ENCODE data around the gene SMDT1.

Gene SMDT1

GRCh38 chr22:42064629-42065028 lies 14.9 kb upstream of the SMDT1 start:
- TF ChIP-seq, protein P1, sequence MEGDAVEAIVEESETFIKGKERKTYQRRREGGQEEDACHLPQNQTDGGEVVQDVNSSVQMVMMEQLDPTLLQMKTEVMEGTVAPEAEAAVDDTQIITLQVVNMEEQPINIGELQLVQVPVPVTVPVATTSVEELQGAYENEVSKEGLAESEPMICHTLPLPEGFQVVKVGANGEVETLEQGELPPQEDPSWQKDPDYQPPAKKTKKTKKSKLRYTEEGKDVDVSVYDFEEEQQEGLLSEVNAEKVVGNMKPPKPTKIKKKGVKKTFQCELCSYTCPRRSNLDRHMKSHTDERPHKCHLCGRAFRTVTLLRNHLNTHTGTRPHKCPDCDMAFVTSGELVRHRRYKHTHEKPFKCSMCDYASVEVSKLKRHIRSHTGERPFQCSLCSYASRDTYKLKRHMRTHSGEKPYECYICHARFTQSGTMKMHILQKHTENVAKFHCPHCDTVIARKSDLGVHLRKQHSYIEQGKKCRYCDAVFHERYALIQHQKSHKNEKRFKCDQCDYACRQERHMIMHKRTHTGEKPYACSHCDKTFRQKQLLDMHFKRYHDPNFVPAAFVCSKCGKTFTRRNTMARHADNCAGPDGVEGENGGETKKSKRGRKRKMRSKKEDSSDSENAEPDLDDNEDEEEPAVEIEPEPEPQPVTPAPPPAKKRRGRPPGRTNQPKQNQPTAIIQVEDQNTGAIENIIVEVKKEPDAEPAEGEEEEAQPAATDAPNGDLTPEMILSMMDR (IDR thresholded peaks at IDR 0.05; ENCODE audit: control extremely low read depth, extremely low read depth, low read depth, missing control alignments), result no peak
- ChIA-PET POLR2A (no interaction called here), CTCF (interaction anchor here (1.2 kb wide), 1 partner anchor 10 kb away, joined by 3 read pairs; no protein-coding TSS in a partner anchor)
- no peak for DNase-seq (ENCODE audit: extremely low spot score)

GRCh38 chr22:42065438-42066125 lies 13.9 kb upstream of the SMDT1 start:
- no peak for DNase-seq (ENCODE audit: extremely low spot score)
- ChIA-PET POLR2A (no interaction called here), CTCF (interaction anchor here (1.2 kb wide), 1 partner anchor 11 kb away, joined by 3 read pairs; no protein-coding TSS in a partner anchor)
- TF ChIP-seq, protein P1 (IDR thresholded peaks at IDR 0.05; ENCODE audit: control extremely low read depth, extremely low read depth, low read depth, missing control alignments), result no peak

DNA sequence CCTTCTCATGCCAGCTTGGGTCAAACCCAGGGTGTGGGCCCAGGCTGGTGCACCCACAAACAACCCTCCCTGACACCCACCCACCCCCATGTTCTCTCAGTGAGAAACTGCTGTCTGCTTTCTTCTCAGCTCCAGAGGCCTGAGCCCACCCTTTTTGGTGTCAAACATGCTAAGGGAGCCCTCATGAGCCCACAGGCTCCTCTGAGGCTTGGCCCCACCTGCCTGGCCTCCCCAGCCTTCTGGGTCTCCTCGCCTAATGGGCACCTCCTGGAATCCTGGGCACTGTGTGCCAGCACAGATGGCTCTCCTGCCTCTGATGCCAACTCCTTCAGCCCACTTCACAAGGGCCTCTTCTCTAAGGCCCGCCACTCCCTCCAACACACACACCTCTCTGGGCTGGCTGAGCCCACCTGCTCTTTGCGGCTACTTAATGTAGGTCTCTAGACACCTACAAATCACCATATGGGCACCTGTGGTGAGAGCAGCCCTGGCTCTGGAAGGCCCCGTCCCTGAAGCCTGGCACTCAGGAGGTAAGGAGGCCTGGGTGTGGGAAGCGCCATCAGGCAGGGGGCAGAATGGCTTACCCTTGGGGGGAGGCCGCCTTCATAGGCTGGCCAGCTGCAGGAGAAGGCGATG lies 13.3 kb upstream of the SMDT1 start:
- POLR2A ChIA-PET, result no interaction called here

DNA sequence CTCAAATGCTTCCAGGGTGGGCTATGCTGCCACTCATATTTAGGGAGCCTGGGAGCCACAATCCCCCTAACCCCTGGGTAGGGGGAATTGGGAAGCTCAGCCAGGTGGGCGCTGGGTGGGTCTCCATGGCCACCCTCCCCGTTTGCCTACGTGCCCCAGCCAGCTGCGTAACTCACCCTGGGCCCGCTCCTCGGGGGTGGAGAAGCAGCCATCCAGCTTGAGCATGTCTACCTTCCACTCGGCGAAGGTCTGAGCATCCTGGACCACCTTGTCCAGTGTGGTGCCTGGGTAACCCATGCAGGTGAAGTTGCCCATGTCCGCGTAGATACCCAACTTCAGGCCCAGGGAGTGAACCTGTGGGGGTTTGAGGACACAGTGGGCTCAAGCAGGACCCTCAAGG lies 12.6 kb upstream of the SMDT1 start:
- POLR2A ChIA-PET, result no interaction called here
- no peak for DNase-seq (ENCODE audit: extremely low spot score)
- CTCF ChIA-PET, result no interaction called here
- TF ChIP-seq, protein P1 (IDR thresholded peaks at IDR 0.05; ENCODE audit: control extremely low read depth, extremely low read depth, low read depth, missing control alignments), result no peak

More for the DNA sequence above, 13.3 kb upstream of the SMDT1 start:
- TF ChIP-seq, protein P1 (IDR thresholded peaks at IDR 0.05; ENCODE audit: control extremely low read depth, extremely low read depth, low read depth, missing control alignments), result no peak
- CTCF ChIA-PET, result no interaction called here
- DNase-seq (ENCODE audit: extremely low spot score), result no peak

GRCh38 chr22:42067671-42068251 lies 11.7 kb upstream of the SMDT1 start:
- CTCF ChIA-PET, result interaction anchor here (1.3 kb wide), 1 partner anchor 23 kb away, joined by 4 read pairs; no protein-coding TSS in a partner anchor
- no peak for DNase-seq (ENCODE audit: extremely low spot score)
- TF ChIP-seq, protein P1 (IDR thresholded peaks at IDR 0.05; ENCODE audit: control extremely low read depth, extremely low read depth, low read depth, missing control alignments), result no peak
- POLR2A ChIA-PET, result no interaction called here

GRCh38 chr22:42068291-42068690 lies 11.2 kb upstream of the SMDT1 start:
- CTCF ChIA-PET, result interaction anchor here (1.3 to 2.0 kb wide), 2 partner anchors 10 to 23 kb away, joined by 4 to 10 read pairs; partner anchors contain the start of gene SMDT1
- TF ChIP-seq, protein P1 (IDR thresholded peaks at IDR 0.05; ENCODE audit: control extremely low read depth, extremely low read depth, low read depth, missing control alignments), result no peak
- DNase-seq (ENCODE audit: extremely low spot score), result no peak
- POLR2A ChIA-PET, result no interaction called here

Data from GM10248 (cell line).